Hepatocyte (in vitro differentiated cells): ENCODE data around the gene FAU. TPM values are rescaled to one million over a fixed set of nuclear protein-coding genes. Genes with fewer than 3 reads are reported as not detected.

Source experiments
- DNase-seq: peaks from one replicate; pipeline ENCODE4 v3.0.0-alpha.2; 2016; ENCODE audit warnings: low spot score
- H2AFZ ChIP-seq: fragments of 200-600 bp; sonication (generic); 2 replicates; pipeline ENCODE4 v1.6.0; 2016; ENCODE audit warnings: antibody characterized with exemption, mild to moderate bottlenecking
- H3K27ac ChIP-seq: fragments of 200-600 bp; sonication (generic); 2 replicates; pipeline ENCODE4 v1.5.1; 2016; ENCODE audit warnings: mild to moderate bottlenecking
- H3K27me3 ChIP-seq: fragments of 200-600 bp; sonication (generic); 2 replicates; pipeline ENCODE4 v1.6.1; 2016
- H3K36me3 ChIP-seq: fragments of 200-600 bp; sonication (generic); replicated peaks from 2 replicates; pipeline ENCODE4 v1.5.1; 2016; ENCODE audit warnings: low read depth; ENCODE audit not compliant: insufficient read depth
- H3K4me1 ChIP-seq: fragments of 200-600 bp; sonication (generic); 2 replicates; pipeline ENCODE4 v1.5.1; 2016; ENCODE audit warnings: mild to moderate bottlenecking, moderate library complexity; ENCODE audit not compliant: insufficient read depth
- H3K4me2 ChIP-seq: fragments of 200-600 bp; sonication (generic); 2 replicates; pipeline ENCODE4 v1.6.0; 2016
- H3K4me3 ChIP-seq: fragments of 200-600 bp; sonication (generic); 2 replicates; pipeline ENCODE4 v1.5.1; 2016; ENCODE audit warnings: mild to moderate bottlenecking
- H3K79me2 ChIP-seq: fragments of 200-600 bp; sonication (generic); 2 replicates; pipeline ENCODE4 v1.6.0; 2017; ENCODE audit warnings: mild to moderate bottlenecking
- H3K9me2 ChIP-seq: fragments of 200-600 bp; sonication (generic); replicated peaks from 2 replicates; pipeline ENCODE4 v1.6.0; 2017; ENCODE audit warnings: mild to moderate bottlenecking; ENCODE audit not compliant: insufficient read depth
- H3K9me3 ChIP-seq: fragments of 200-600 bp; sonication (generic); 2 replicates; pipeline ENCODE4 v1.5.1; 2016; ENCODE audit warnings: low read depth, mild to moderate bottlenecking
- H4K20me1 ChIP-seq: fragments of 200-600 bp; sonication (generic); 2 replicates; pipeline ENCODE4 v1.6.0; 2016; ENCODE audit warnings: mild to moderate bottlenecking; ENCODE audit not compliant: insufficient read depth, poor library complexity, severe bottlenecking
- EZH2 ChIP-seq: fragments of 200-600 bp; sonication (generic); IDR thresholded peaks from 2 replicates; pipeline ENCODE4 v1.6.1; 2016; ENCODE audit warnings: antibody characterized with exemption, mild to moderate bottlenecking, borderline replicate concordance
- EZH2phosphoT487 ChIP-seq: fragments of 200-600 bp; sonication (generic); IDR thresholded peaks from one replicate; pipeline ENCODE4 v1.6.1; 2018; ENCODE audit warnings: antibody characterized with exemption, mild to moderate bottlenecking, low read depth, moderate library complexity; ENCODE audit not compliant: unreplicated experiment, severe bottlenecking
- WGBS: methylation state at CpG from one replicate; pipeline ENCODE4 v1.1.6; 2016; ENCODE audit warnings: low lambda C conversion rate; ENCODE audit errors: missing lambda C conversion rate; 5-methylcytosine and 5-hydroxymethylcytosine counted together
- polyA plus RNA-seq: library from polyadenylated mRNA; unstranded; fragments of >200 nt; fragmentation: Nextera tagmentation; extraction: Ambion mirVana; gene quantifications from 2 replicates; pipeline ENCODE4 v1.2.1, GENCODE V29; 2016
- total RNA-seq: library from RNA; depleted of rRNA; stranded (reverse); fragments of >200 nt; gene quantifications from 2 replicates; pipeline ENCODE4 v1.2.3, GENCODE V29; 2014
- TF ChIP-seq, protein P1 (sequence below): fragments of 200-600 bp; sonication (generic); IDR thresholded peaks from 2 replicates; pipeline ENCODE4 v1.5.1; 2016; ENCODE audit warnings: antibody characterized with exemption, mild to moderate bottlenecking; ENCODE audit not compliant: poor library complexity

The FAU gene
- total and polyA plus RNA-seq, 2 experiments from 2014 or later = 211 to 434 TPM

DNA sequence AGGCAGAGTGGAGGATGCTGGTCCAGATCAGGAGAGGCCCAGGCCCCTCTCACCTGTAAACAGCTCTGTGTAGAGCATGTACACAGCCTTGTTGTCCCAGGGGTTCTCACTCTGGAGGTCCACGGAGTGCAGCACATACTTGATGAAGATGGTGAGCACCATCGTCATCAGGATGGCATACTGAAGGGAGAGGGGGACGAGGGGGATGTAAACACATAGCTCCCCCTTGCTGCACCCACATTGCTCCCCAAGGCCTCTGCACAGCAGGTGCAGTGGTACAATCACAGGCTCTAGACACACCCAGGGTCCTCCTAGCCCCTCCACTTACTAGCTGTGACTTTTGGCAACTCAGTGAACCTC lies 9.5 kb upstream of the FAU start:
- H4K20me1 ChIP-seq = peaks cover 4% of the 10 kb centered on the region
- WGBS = 100% methylated on average over 3 of the region's 3 CpGs
- H2AFZ ChIP-seq = no peak overlapping the region
- H3K4me2 ChIP-seq = no peak overlapping the region
- no peak for DNase-seq
- no peaks in the 10 kb centered on the region for H3K9me3 ChIP-seq
- peaks cover 30% of the 10 kb centered on the region for H3K79me2 ChIP-seq
- H3K27me3 ChIP-seq = no peaks in the 10 kb centered on the region
- no peak overlapping the region for H3K27ac ChIP-seq
- H3K4me3 ChIP-seq = no peak overlapping the region
- H3K4me1 ChIP-seq = peaks cover 17% of the 10 kb centered on the region
- TF ChIP-seq, protein P1, sequence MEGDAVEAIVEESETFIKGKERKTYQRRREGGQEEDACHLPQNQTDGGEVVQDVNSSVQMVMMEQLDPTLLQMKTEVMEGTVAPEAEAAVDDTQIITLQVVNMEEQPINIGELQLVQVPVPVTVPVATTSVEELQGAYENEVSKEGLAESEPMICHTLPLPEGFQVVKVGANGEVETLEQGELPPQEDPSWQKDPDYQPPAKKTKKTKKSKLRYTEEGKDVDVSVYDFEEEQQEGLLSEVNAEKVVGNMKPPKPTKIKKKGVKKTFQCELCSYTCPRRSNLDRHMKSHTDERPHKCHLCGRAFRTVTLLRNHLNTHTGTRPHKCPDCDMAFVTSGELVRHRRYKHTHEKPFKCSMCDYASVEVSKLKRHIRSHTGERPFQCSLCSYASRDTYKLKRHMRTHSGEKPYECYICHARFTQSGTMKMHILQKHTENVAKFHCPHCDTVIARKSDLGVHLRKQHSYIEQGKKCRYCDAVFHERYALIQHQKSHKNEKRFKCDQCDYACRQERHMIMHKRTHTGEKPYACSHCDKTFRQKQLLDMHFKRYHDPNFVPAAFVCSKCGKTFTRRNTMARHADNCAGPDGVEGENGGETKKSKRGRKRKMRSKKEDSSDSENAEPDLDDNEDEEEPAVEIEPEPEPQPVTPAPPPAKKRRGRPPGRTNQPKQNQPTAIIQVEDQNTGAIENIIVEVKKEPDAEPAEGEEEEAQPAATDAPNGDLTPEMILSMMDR = no peak
- TF ChIP-seq EZH2 (no peak), EZH2phosphoT487 (no peak)
- no peaks in the 10 kb centered on the region for H3K9me2 ChIP-seq
- no peaks in the 10 kb centered on the region for H3K36me3 ChIP-seq

DNA sequence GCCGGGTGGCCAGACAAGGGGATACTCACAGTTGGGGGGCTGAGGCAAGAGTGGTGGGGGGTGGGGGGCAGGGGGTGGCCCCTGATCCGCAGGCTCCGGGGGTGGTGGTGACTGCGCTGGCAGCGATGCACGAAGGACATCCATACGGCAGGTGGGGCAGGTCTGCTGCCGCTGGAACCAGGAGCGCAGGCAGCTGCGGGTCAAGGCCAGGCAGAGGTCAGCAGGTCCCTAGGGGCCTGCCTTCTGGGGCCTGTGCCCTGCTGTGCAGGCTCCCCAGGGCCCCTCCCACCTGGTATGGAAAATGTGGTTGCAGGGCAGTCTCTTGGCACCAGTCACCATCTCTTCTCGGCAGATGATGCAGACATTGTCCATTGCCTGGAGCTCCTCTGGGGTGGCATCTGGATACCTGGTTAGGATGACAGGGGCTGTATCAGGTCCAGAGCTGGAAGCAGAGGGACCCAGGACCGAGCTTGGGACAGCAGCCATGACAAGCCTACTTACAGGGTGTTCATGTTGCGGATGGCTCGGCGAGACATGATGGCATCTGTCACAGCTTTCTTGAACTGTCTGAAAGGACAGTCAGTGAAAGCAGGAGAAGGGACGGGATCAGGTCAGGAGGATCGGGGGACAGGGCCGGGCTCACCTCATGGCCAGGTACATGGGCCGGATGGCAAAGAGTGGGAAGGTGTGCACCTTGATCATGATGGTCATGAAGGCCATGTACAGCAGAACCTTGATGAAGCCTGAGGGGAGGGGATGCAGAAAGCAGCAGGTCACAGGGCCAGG lies 8.9 kb upstream of the FAU start:
- WGBS = 97% methylated on average over 13 of the region's 19 CpGs
- no peaks in the 10 kb centered on the region for H3K9me2 ChIP-seq
- no peak overlapping the region for H3K4me2 ChIP-seq
- peaks cover 30% of the 10 kb centered on the region for H3K79me2 ChIP-seq
- H3K9me3 ChIP-seq = no peaks in the 10 kb centered on the region
- no peak overlapping the region for H3K4me3 ChIP-seq
- no peaks in the 10 kb centered on the region for H3K27me3 ChIP-seq
- H3K27ac ChIP-seq = no peak overlapping the region
- DNase-seq = no peak
- no peak for TF ChIP-seq EZH2
- TF ChIP-seq, protein P1 = no peak
- no peak for TF ChIP-seq EZH2phosphoT487
- H4K20me1 ChIP-seq = peaks cover 4% of the 10 kb centered on the region
- H2AFZ ChIP-seq = no peak overlapping the region
- no peaks in the 10 kb centered on the region for H3K36me3 ChIP-seq
- peaks cover 13% of the 10 kb centered on the region for H3K4me1 ChIP-seq

DNA sequence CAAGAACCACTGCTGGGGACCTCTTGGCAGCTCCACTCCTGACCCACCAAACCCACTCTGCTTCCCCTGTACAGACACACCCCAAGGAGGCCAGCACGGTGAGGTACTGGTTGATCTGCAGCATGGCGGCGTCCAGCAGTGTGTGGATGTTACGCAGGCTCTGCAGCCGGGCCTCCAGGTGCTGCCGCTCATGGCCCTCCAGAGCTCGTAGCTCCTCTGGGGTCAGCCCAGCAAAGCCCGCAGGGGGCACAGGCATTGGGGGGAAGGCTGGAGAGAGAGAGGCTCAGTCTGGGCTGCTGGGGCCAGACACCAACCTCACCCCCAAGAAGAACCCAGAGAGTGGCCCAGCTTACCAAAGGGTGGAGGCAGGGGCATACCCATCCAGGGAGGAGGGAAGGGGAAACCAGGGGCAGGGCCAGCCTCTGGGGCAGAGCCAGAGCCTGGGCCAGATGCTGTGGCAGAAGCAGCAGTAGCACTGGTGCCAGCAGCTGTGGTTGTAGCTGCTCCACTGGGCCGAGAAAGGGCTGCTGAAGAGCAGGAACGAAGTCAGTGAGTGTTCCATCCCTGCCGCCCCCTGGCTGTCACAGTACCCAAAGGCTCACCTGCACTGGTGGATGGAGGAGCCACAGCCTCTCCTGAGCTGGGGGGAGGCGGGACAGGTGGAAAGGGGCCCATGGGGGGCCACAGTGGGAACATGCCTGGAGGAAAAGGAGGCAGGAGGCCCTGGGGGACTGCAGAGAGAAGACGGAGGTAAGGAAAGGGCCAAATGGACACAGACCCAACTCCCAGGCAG lies 7.9 kb upstream of the FAU start:
- H3K9me2 ChIP-seq = no peaks in the 10 kb centered on the region
- TF ChIP-seq EZH2phosphoT487 = no peak
- TF ChIP-seq, protein P1 = no peak
- TF ChIP-seq EZH2 = no peak
- H3K9me3 ChIP-seq = no peaks in the 10 kb centered on the region
- no peak for DNase-seq
- H3K4me2 ChIP-seq = no peak overlapping the region
- WGBS = 92% methylated on average over 12 of the region's 13 CpGs
- peaks cover 34% of the 10 kb centered on the region for H3K79me2 ChIP-seq
- no peak overlapping the region for H2AFZ ChIP-seq
- no peak overlapping the region for H3K4me3 ChIP-seq
- no peak overlapping the region for H3K27ac ChIP-seq
- H3K27me3 ChIP-seq = no peaks in the 10 kb centered on the region
- H4K20me1 ChIP-seq = peaks cover 4% of the 10 kb centered on the region
- no peaks in the 10 kb centered on the region for H3K36me3 ChIP-seq
- H3K4me1 ChIP-seq = peaks cover 8% of the 10 kb centered on the region
